H9 (cell line): ENCODE data around the gene LASP1. TPM values are rescaled to one million over a fixed set of nuclear protein-coding genes. Genes with fewer than 3 reads are reported as not detected.
"Not testable (repeated sequence)": the region's sequence is repeated elsewhere in the genome, so short reads cannot be mapped to it uniquely, and the experiment has no call there.

Source experiments
- DNase-seq: peaks from one replicate; pipeline ENCODE4 v3.0.0-alpha.2; 2017
- H2AFZ ChIP-seq: one replicate; pipeline ENCODE4 v1.6.1; 2013; ENCODE audit warnings: mild to moderate bottlenecking, low read length, control low read depth, moderate library complexity
- H2AK5ac ChIP-seq: 2 replicates; pipeline ENCODE4 v1.6.1; 2013; ENCODE audit warnings: low read length, control low read depth, mixed read lengths; ENCODE audit not compliant: insufficient read length
- H2BK120ac ChIP-seq: one replicate; pipeline ENCODE4 v1.6.1; 2013; ENCODE audit warnings: low read depth, mild to moderate bottlenecking, low read length, control low read depth, inconsistent platforms; ENCODE audit not compliant: poor library complexity, severe bottlenecking
- H2BK12ac ChIP-seq: 2 replicates; pipeline ENCODE4 v1.6.1; 2013; ENCODE audit warnings: low read length, control low read depth, mixed read lengths, low read depth; ENCODE audit not compliant: insufficient read length
- H2BK15ac ChIP-seq: 2 replicates; pipeline ENCODE4 v1.6.1; 2013; ENCODE audit warnings: low read depth, low read length, control low read depth
- H2BK20ac ChIP-seq: one replicate; pipeline ENCODE4 v1.6.1; 2013; ENCODE audit warnings: low read depth, mild to moderate bottlenecking, low read length, control low read depth, inconsistent platforms; ENCODE audit not compliant: poor library complexity, severe bottlenecking
- H2BK5ac ChIP-seq: 2 replicates; pipeline ENCODE4 v1.6.1; 2013; ENCODE audit warnings: low read length, control low read depth, mixed read lengths; ENCODE audit not compliant: insufficient read length
- H3K14ac ChIP-seq: 2 replicates; pipeline ENCODE4 v1.6.1; 2013; ENCODE audit warnings: low read length, control low read depth; ENCODE audit not compliant: insufficient read depth
- H3K18ac ChIP-seq: 2 replicates; pipeline ENCODE4 v1.6.1; 2013; ENCODE audit warnings: low read depth, mild to moderate bottlenecking, mixed read lengths, low read length, control low read depth; ENCODE audit not compliant: insufficient read length
- H3K23ac ChIP-seq: 2 replicates; pipeline ENCODE4 v1.6.1; 2013; ENCODE audit warnings: low read length, control low read depth, mixed read lengths, low read depth; ENCODE audit not compliant: insufficient read length
- H3K23me2 ChIP-seq: 2 replicates; pipeline ENCODE4 v1.6.1; 2013; ENCODE audit warnings: low read depth, mild to moderate bottlenecking, mixed read lengths, low read length, control low read depth; ENCODE audit not compliant: insufficient read length, poor library complexity, severe bottlenecking
- H3K27ac ChIP-seq: 2 replicates; pipeline ENCODE4 v1.5.1; 2013; ENCODE audit warnings: low read length, control low read depth, mixed read lengths, low read depth; ENCODE audit not compliant: insufficient read length
- H3K27me3 ChIP-seq: 2 replicates; pipeline ENCODE4 v1.6.1; 2013; ENCODE audit warnings: low read length, control low read depth, inconsistent platforms; ENCODE audit not compliant: insufficient read depth
- H3K4ac ChIP-seq: 2 replicates; pipeline ENCODE4 v1.6.1; 2013; ENCODE audit warnings: low read depth, mild to moderate bottlenecking, control low read depth, inconsistent platforms, low read length, moderate library complexity
- H3K4me1 ChIP-seq: 2 replicates; pipeline ENCODE4 v1.6.1; 2013; ENCODE audit warnings: low read length, control low read depth, inconsistent platforms; ENCODE audit not compliant: insufficient read depth
- H3K4me2 ChIP-seq: 2 replicates; pipeline ENCODE4 v1.6.1; 2013; ENCODE audit warnings: low read length, control low read depth, mixed read lengths; ENCODE audit not compliant: insufficient read length, insufficient read depth
- H3K56ac ChIP-seq: 2 replicates; pipeline ENCODE4 v1.6.1; 2013; ENCODE audit warnings: low read depth, mild to moderate bottlenecking, mixed read lengths, low read length, control low read depth; ENCODE audit not compliant: insufficient read length
- H3K79me1 ChIP-seq: 2 replicates; pipeline ENCODE4 v1.6.1; 2013; ENCODE audit warnings: low read depth, mild to moderate bottlenecking, moderate library complexity, low read length, control low read depth, inconsistent platforms; ENCODE audit not compliant: insufficient read depth, poor library complexity, severe bottlenecking
- H3K79me2 ChIP-seq: 2 replicates; pipeline ENCODE4 v1.6.1; 2013; ENCODE audit warnings: low read length, control low read depth, inconsistent platforms; ENCODE audit not compliant: insufficient read depth
- H3K9ac ChIP-seq: 2 replicates; pipeline ENCODE4 v1.6.1; 2013; ENCODE audit warnings: low read length, control low read depth, mixed read lengths; ENCODE audit not compliant: insufficient read length; ENCODE audit errors: extremely low read depth
- H3K9me3 ChIP-seq: one replicate; pipeline ENCODE4 v1.6.1; 2013; ENCODE audit warnings: low read depth, low read length, inconsistent platforms; ENCODE audit not compliant: control insufficient read depth
- H3T11ph ChIP-seq: one replicate; pipeline ENCODE4 v1.6.1; 2013; ENCODE audit warnings: mild to moderate bottlenecking, low read length, control low read depth, inconsistent platforms
- H4K20me1 ChIP-seq: one replicate; pipeline ENCODE4 v1.6.1; 2013; ENCODE audit not compliant: control insufficient read depth, insufficient read length, insufficient read depth
- H4K5ac ChIP-seq: 2 replicates; pipeline ENCODE4 v1.6.1; 2013; ENCODE audit warnings: low read depth, mild to moderate bottlenecking, mixed read lengths, low read length, control low read depth; ENCODE audit not compliant: insufficient read length
- H4K8ac ChIP-seq: replicated peaks from 2 replicates; pipeline ENCODE4 v1.6.1; 2013; ENCODE audit warnings: low read length, control low read depth, mixed read lengths, low read depth; ENCODE audit not compliant: insufficient read length
- H4K91ac ChIP-seq: 2 replicates; pipeline ENCODE4 v1.6.1; 2013; ENCODE audit warnings: low read depth, mild to moderate bottlenecking, moderate library complexity, mixed read lengths, low read length, control low read depth; ENCODE audit not compliant: insufficient read length
- H3K27ac Mint-ChIP-seq, 3 experiments: 2 replicates in 2 of 3; 3 replicates in 1 of 3; pipeline ENCODE4 v1.8.0; 2020 to 2021; ENCODE audit warnings: mixed read lengths in 3 of 3, mild to moderate bottlenecking in 1 of 3, moderate library complexity in 1 of 3
- H3K27me3 Mint-ChIP-seq: 2 replicates; pipeline ENCODE4 v1.8.0; 2021; ENCODE audit warnings: low read depth, mild to moderate bottlenecking, moderate library complexity, mixed read lengths
- H3K36me3 Mint-ChIP-seq, 3 experiments: 2 replicates in 2 of 3; 3 replicates in 1 of 3; pipeline ENCODE4 v1.8.0; 2020 to 2021; ENCODE audit warnings: low read depth in 3 of 3, mixed read lengths in 3 of 3; ENCODE audit not compliant: insufficient read depth in 1 of 3
- H3K4me1 Mint-ChIP-seq, 2 experiments: 2 replicates each; pipeline ENCODE4 v1.8.0; 2020; ENCODE audit warnings: mixed read lengths in 2 of 2
- H3K4me3 Mint-ChIP-seq, 2 experiments: 2 replicates in 1 of 2; 3 replicates in 1 of 2; pipeline ENCODE4 v1.8.0; 2020 to 2021; ENCODE audit warnings: mild to moderate bottlenecking in 2 of 2, mixed read lengths in 2 of 2, moderate library complexity in 1 of 2
- H3K9me3 Mint-ChIP-seq, 2 experiments: 2 replicates in 1 of 2; 3 replicates in 1 of 2; pipeline ENCODE4 v1.8.0; 2020; ENCODE audit warnings: mild to moderate bottlenecking in 2 of 2, mixed read lengths in 2 of 2, moderate library complexity in 1 of 2
- WGBS: extraction: QIAGEN DNeasy Blood & Tissue Kit; methylation state at CpG from one replicate; pipeline ENCODE4 v1.1.7; 2013; ENCODE audit warnings: missing lambda C conversion rate, low lambda C conversion rate, mixed read lengths; ENCODE audit not compliant: insufficient read length; ENCODE audit errors: extremely low coverage; 5-methylcytosine and 5-hydroxymethylcytosine counted together
- total RNA-seq: library from RNA; stranded (reverse); gene quantifications from 2 replicates; pipeline ENCODE4 v1.2.1, GENCODE V29; 2021

Gene LASP1
- total RNA-seq, 1 experiment from 2014 or later, result 121 TPM

GRCh38 chr17:38855101-38855714 lies 14.7 kb upstream of the LASP1 start:
- H3K79me2 ChIP-seq, result peaks cover 22% of the 10 kb centered on the region
- H4K91ac ChIP-seq, H3K4me3 Mint-ChIP-seq, H3K4me2 ChIP-seq, H3K4ac ChIP-seq, H3K4me1 ChIP-seq, H2AK5ac ChIP-seq, H3K23ac ChIP-seq, H3K9me3 Mint-ChIP-seq, H3K27me3 Mint-ChIP-seq, H2BK12ac ChIP-seq, H3K9ac ChIP-seq, H3K9me3 ChIP-seq, H3T11ph ChIP-seq, H2BK5ac ChIP-seq, H3K14ac ChIP-seq, H3K79me1 ChIP-seq, H4K8ac ChIP-seq, H3K56ac ChIP-seq, H4K20me1 ChIP-seq, DNase-seq, H3K18ac ChIP-seq, H3K27ac ChIP-seq, H2BK20ac ChIP-seq, H3K27me3 ChIP-seq, H2BK120ac ChIP-seq, H3K27ac Mint-ChIP-seq, H2AFZ ChIP-seq, H4K5ac ChIP-seq: not testable (repeated sequence)
- peaks cover 12% of the 10 kb centered on the region for H3K23me2 ChIP-seq
- Mint-ChIP-seq H3K36me3 (peaks cover 34 to 37% (median 34%) of the 10 kb centered on the region in 3 experiments), H3K4me1 (peaks cover 18 to 25% of the 10 kb centered on the region in 2 experiments)
- 0 out of 2 replicates have a peak overlapping the region, but pooled peaks have one; percentile 99 for H2BK15ac ChIP-seq
- no CpG with 5 or more reads among the region's 28 CpGs for WGBS
